HEK293 (cell line): Measurements from ENCODE around the gene PIEZO1.

ENCODE experiments used
- BCL11A ChIP-seq: fragments of 450-650 bp; formaldehyde crosslinking; IDR thresholded peaks from 2 replicates; pipeline ENCODE4 v1.5.1; 2016; ENCODE audit warnings: low read depth, missing biosample characterization, missing genetic modification characterization
- GLI4 ChIP-seq: fragments of 450-650 bp; formaldehyde crosslinking; IDR thresholded peaks from 2 replicates; pipeline ENCODE4 v1.5.1; 2016; ENCODE audit warnings: missing biosample characterization, missing genetic modification characterization
- GLIS1 ChIP-seq: fragments of 450-650 bp; formaldehyde crosslinking; IDR thresholded peaks from 2 replicates; pipeline ENCODE4 v1.5.1; 2016; ENCODE audit warnings: missing biosample characterization, missing genetic modification characterization
- HOXA7 ChIP-seq: sonication (generic); formaldehyde crosslinking; IDR thresholded peaks from 2 replicates; pipeline ENCODE4 v1.8.1; 2022; ENCODE audit warnings: missing genetic modification reagents, borderline replicate concordance
- KLF1 ChIP-seq: fragments of 450-650 bp; formaldehyde crosslinking; IDR thresholded peaks from 2 replicates; pipeline ENCODE4 v1.5.1; 2016; ENCODE audit warnings: missing biosample characterization, missing genetic modification characterization
- REPIN1 ChIP-seq: fragments of 450-650 bp; formaldehyde crosslinking; IDR thresholded peaks from 2 replicates; pipeline ENCODE4 v1.5.1; 2017; ENCODE audit warnings: missing biosample characterization, missing genetic modification characterization, low read depth
- SETDB1 ChIP-seq: IDR thresholded peaks from one replicate; pipeline ENCODE4 v1.6.1; 2017; ENCODE audit warnings: mild to moderate bottlenecking, low read length, moderate library complexity, mixed read lengths; ENCODE audit not compliant: insufficient read length
- TSHZ1 ChIP-seq: fragments of 450-650 bp; formaldehyde crosslinking; IDR thresholded peaks from 2 replicates; pipeline ENCODE4 v1.5.1; 2016; ENCODE audit warnings: missing biosample characterization, missing genetic modification characterization, borderline replicate concordance
- WT1 ChIP-seq: fragments of 450-650 bp; formaldehyde crosslinking; IDR thresholded peaks from 2 replicates; pipeline ENCODE4 v1.5.1; 2016; ENCODE audit warnings: missing biosample characterization, missing genetic modification characterization
- ZBTB10 ChIP-seq: fragments of 450-650 bp; formaldehyde crosslinking; IDR thresholded peaks from 2 replicates; pipeline ENCODE4 v1.5.1; 2016; ENCODE audit warnings: missing biosample characterization, missing genetic modification characterization
- ZFP3 ChIP-seq: fragments of 450-650 bp; formaldehyde crosslinking; IDR thresholded peaks from 2 replicates; pipeline ENCODE4 v1.5.1; 2016; ENCODE audit warnings: low read depth, missing biosample characterization, missing genetic modification characterization
- ZIC2 ChIP-seq: fragments of 450-650 bp; formaldehyde crosslinking; IDR thresholded peaks from 2 replicates; pipeline ENCODE4 v1.5.1; 2016; ENCODE audit warnings: missing biosample characterization, missing genetic modification characterization
- ZNF16 ChIP-seq: fragments of 450-650 bp; formaldehyde crosslinking; IDR thresholded peaks from 2 replicates; pipeline ENCODE4 v1.5.1; 2016; ENCODE audit warnings: low read depth, missing biosample characterization, missing genetic modification characterization
- ZNF214 ChIP-seq: fragments of 450-650 bp; formaldehyde crosslinking; IDR thresholded peaks from 2 replicates; pipeline ENCODE4 v1.5.1; 2017; ENCODE audit warnings: missing biosample characterization, mild to moderate bottlenecking, missing genetic modification characterization, borderline replicate concordance
- ZNF23 ChIP-seq: fragments of 450-650 bp; formaldehyde crosslinking; IDR thresholded peaks from 2 replicates; pipeline ENCODE4 v1.5.1; 2016; ENCODE audit warnings: missing biosample characterization, missing genetic modification characterization, borderline replicate concordance
- ZNF239 ChIP-seq: fragments of 450-650 bp; formaldehyde crosslinking; IDR thresholded peaks from 2 replicates; pipeline ENCODE4 v1.5.1; 2016; ENCODE audit warnings: missing biosample characterization, missing genetic modification characterization
- ZNF302 ChIP-seq: fragments of 450-650 bp; formaldehyde crosslinking; IDR thresholded peaks from 2 replicates; pipeline ENCODE4 v1.5.1; 2016; ENCODE audit warnings: missing biosample characterization, missing genetic modification characterization, low read depth
- ZNF324 ChIP-seq: fragments of 450-650 bp; formaldehyde crosslinking; IDR thresholded peaks from 2 replicates; pipeline ENCODE4 v1.5.1; 2016; ENCODE audit warnings: missing biosample characterization, missing genetic modification characterization
- ZNF341 ChIP-seq: fragments of 450-650 bp; formaldehyde crosslinking; IDR thresholded peaks from 2 replicates; pipeline ENCODE4; 2016; ENCODE audit warnings: low read depth, missing biosample characterization, missing genetic modification characterization
- ZNF423 ChIP-seq: fragments of 450-650 bp; formaldehyde crosslinking; IDR thresholded peaks from 2 replicates; pipeline ENCODE4 v1.5.1; 2016; ENCODE audit warnings: missing biosample characterization, missing genetic modification characterization
- ZNF48 ChIP-seq: fragments of 450-650 bp; formaldehyde crosslinking; IDR thresholded peaks from 2 replicates; pipeline ENCODE4 v1.5.1; 2016; ENCODE audit warnings: missing biosample characterization, missing genetic modification characterization
- ZNF558 ChIP-seq: fragments of 450-650 bp; formaldehyde crosslinking; IDR thresholded peaks from 2 replicates; pipeline ENCODE4 v1.5.1; 2016; ENCODE audit warnings: missing biosample characterization, missing genetic modification characterization
- ZNF701 ChIP-seq: fragments of 450-650 bp; formaldehyde crosslinking; IDR thresholded peaks from 2 replicates; pipeline ENCODE4 v1.5.1; 2016; ENCODE audit warnings: missing biosample characterization, missing genetic modification characterization
- ZNF791 ChIP-seq: fragments of 450-650 bp; formaldehyde crosslinking; IDR thresholded peaks from 2 replicates; pipeline ENCODE4 v1.5.1; 2016; ENCODE audit warnings: missing biosample characterization, missing genetic modification characterization
- ZNF792 ChIP-seq: fragments of 450-650 bp; formaldehyde crosslinking; IDR thresholded peaks from 2 replicates; pipeline ENCODE4 v1.5.1; 2016; ENCODE audit warnings: missing biosample characterization, missing genetic modification characterization
- ZSCAN30 ChIP-seq: fragments of 450-650 bp; IDR thresholded peaks from 2 replicates; pipeline ENCODE4 v1.5.1; 2018; ENCODE audit warnings: missing biosample characterization, mild to moderate bottlenecking, missing genetic modification characterization, moderate library complexity
- ZSCAN4 ChIP-seq: fragments of 450-650 bp; formaldehyde crosslinking; IDR thresholded peaks from 2 replicates; pipeline ENCODE4 v1.5.1; 2017; ENCODE audit warnings: missing biosample characterization, missing genetic modification characterization
- TF ChIP-seq, protein P1 (sequence below): fragments of 450-650 bp; IDR thresholded peaks from 2 replicates; pipeline ENCODE4 v1.5.1; 2018; ENCODE audit warnings: missing biosample characterization, missing genetic modification characterization
- TF ChIP-seq, protein P2 (sequence below): fragments of 450-650 bp; formaldehyde crosslinking; IDR thresholded peaks from 2 replicates; pipeline ENCODE4 v1.5.1; 2016; ENCODE audit warnings: missing biosample characterization, missing genetic modification characterization

Gene PIEZO1

DNA sequence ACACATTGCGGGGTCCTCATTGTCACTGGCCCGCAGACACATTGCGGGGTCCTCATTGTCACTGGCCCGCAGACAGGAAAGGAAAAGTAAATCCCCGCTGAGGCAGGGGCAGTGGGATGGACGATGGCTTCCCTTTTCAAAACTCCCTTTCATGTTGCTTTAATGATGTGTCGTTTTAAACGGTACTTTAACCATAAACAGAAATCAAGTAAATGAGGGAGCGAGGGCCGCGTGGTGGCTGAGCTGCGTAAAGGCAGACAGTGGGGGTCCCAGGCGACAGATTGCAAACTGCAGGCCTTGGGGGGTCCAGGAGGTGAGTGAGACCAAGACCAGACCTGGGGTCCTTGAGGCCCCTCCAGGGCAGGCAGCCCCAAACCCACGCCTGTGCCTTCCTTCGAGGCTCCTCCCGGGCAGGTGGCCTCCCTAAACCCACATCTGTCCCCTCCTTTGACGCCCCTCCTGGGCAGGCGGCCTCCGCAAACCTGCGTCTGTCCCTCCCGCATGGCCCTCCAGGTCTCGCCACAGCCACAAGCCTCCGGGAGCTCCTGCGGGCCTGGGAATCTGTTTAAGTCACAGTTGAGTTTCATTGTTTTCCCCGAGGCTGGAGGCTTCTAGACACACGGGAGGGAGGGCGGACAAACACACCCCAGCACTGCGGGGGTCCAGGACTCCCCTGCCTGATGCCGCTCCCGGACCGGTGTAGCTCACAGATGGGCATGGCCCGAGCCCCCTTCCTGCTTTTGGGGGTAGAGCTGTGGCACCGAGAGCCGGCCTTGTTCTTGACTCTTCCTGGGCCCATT, 7.3 kb downstream of the PIEZO1 start (continued):
- TF ChIP-seq TSHZ1 (tag by site-specific recombination), result no peak
- TF ChIP-seq ZSCAN4 (tag by site-specific recombination), result no peak
- TF ChIP-seq ZIC2 (tag by site-specific recombination), result peak; percentile 73
- peak; percentile 33 for TF ChIP-seq ZNF341
- no peak for TF ChIP-seq ZNF324
- no peak for TF ChIP-seq ZNF792 (tag by site-specific recombination)
- TF ChIP-seq, protein P1, sequence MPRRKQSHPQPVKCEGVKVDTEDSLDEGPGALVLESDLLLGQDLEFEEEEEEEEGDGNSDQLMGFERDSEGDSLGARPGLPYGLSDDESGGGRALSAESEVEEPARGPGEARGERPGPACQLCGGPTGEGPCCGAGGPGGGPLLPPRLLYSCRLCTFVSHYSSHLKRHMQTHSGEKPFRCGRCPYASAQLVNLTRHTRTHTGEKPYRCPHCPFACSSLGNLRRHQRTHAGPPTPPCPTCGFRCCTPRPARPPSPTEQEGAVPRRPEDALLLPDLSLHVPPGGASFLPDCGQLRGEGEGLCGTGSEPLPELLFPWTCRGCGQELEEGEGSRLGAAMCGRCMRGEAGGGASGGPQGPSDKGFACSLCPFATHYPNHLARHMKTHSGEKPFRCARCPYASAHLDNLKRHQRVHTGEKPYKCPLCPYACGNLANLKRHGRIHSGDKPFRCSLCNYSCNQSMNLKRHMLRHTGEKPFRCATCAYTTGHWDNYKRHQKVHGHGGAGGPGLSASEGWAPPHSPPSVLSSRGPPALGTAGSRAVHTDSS (tag by site-specific recombination), result no peak
- no peak for TF ChIP-seq ZSCAN30 (tag by site-specific recombination)
- TF ChIP-seq KLF1 (tag by site-specific recombination), result peak; percentile 13; the same call in 1 of the 2 replicates
- no peak for TF ChIP-seq REPIN1 (tag by site-specific recombination)
- TF ChIP-seq SETDB1, result no peak
- no peak for TF ChIP-seq ZNF558
- TF ChIP-seq ZNF302, result no peak
- TF ChIP-seq WT1, result peak; percentile 75; the same call in 1 of the 2 replicates
- no peak for TF ChIP-seq ZNF701 (tag by site-specific recombination)
- no peak for TF ChIP-seq GLI4 (tag by site-specific recombination)
- TF ChIP-seq, protein P2, sequence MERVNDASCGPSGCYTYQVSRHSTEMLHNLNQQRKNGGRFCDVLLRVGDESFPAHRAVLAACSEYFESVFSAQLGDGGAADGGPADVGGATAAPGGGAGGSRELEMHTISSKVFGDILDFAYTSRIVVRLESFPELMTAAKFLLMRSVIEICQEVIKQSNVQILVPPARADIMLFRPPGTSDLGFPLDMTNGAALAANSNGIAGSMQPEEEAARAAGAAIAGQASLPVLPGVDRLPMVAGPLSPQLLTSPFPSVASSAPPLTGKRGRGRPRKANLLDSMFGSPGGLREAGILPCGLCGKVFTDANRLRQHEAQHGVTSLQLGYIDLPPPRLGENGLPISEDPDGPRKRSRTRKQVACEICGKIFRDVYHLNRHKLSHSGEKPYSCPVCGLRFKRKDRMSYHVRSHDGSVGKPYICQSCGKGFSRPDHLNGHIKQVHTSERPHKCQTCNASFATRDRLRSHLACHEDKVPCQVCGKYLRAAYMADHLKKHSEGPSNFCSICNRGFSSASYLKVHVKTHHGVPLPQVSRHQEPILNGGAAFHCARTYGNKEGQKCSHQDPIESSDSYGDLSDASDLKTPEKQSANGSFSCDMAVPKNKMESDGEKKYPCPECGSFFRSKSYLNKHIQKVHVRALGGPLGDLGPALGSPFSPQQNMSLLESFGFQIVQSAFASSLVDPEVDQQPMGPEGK (tag by site-specific recombination), result peak; percentile 39; the same call in 1 of the 2 replicates
- TF ChIP-seq ZNF239 (tag by site-specific recombination), result no peak
- no peak for TF ChIP-seq ZNF23 (tag by site-specific recombination)
- TF ChIP-seq HOXA7, result no peak
- TF ChIP-seq ZBTB10, result no peak
- no peak for TF ChIP-seq ZNF214 (tag by site-specific recombination)
- no peak for TF ChIP-seq ZNF48
- no peak for TF ChIP-seq ZFP3
- no peak for TF ChIP-seq ZNF16 (tag by site-specific recombination)
- TF ChIP-seq BCL11A, result peak; percentile 19; the same call in 1 of the 2 replicates
- peak; percentile 61; the same call in 1 of the 2 replicates for TF ChIP-seq ZNF423 (tag by site-specific recombination)
- TF ChIP-seq ZNF791 (tag by site-specific recombination), result no peak
- peak; percentile 84 for TF ChIP-seq GLIS1 (tag by site-specific recombination)
- TF ChIP-seq, all 188 proteins: peak for 17
